HCT116 (cell line): ENCODE data around the gene SCN1B.

Experiments used
- POLR2A ChIP-seq: IDR thresholded peaks from 2 replicates; pipeline ENCODE4 v1.7.0; 2011; ENCODE audit warnings: borderline replicate concordance; ENCODE audit not compliant: insufficient read depth, insufficient read length; ENCODE audit errors: extremely low read depth
- SIN3A ChIP-seq: IDR thresholded peaks from 2 replicates; pipeline ENCODE4 v1.6.1; 2012; ENCODE audit warnings: low read depth
- TF ChIP-seq, protein P1 (sequence below), 3 experiments: fragments of 200-600 bp in 1 of 3; sonication (generic) in 1 of 3; IDR thresholded peaks in 2 of 3; conservative IDR thresholded peaks in 1 of 3; 2 replicates each; pipeline ENCODE4 v1.5.1; 2012 to 2017; ENCODE audit warnings: low read depth in 2 of 3, low read length in 2 of 3, antibody characterized with exemption in 1 of 3, borderline replicate concordance in 1 of 3, control low read depth in 1 of 3, mild to moderate bottlenecking in 1 of 3, mixed read lengths in 1 of 3, mixed run types in 1 of 3, moderate library complexity in 1 of 3; ENCODE audit not compliant: insufficient read depth in 1 of 3

GRCh38 chr19:35062942-35063341, 32.7 kb downstream of the SCN1B start:
- TF ChIP-seq SIN3A (no peak), POLR2A (no peak)
- TF ChIP-seq, protein P1, sequence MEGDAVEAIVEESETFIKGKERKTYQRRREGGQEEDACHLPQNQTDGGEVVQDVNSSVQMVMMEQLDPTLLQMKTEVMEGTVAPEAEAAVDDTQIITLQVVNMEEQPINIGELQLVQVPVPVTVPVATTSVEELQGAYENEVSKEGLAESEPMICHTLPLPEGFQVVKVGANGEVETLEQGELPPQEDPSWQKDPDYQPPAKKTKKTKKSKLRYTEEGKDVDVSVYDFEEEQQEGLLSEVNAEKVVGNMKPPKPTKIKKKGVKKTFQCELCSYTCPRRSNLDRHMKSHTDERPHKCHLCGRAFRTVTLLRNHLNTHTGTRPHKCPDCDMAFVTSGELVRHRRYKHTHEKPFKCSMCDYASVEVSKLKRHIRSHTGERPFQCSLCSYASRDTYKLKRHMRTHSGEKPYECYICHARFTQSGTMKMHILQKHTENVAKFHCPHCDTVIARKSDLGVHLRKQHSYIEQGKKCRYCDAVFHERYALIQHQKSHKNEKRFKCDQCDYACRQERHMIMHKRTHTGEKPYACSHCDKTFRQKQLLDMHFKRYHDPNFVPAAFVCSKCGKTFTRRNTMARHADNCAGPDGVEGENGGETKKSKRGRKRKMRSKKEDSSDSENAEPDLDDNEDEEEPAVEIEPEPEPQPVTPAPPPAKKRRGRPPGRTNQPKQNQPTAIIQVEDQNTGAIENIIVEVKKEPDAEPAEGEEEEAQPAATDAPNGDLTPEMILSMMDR (IDR thresholded peaks at IDR 0.05 in 2 of 3, conservative IDR thresholded peaks at IDR 0.05 in 1 of 3; ENCODE audit: borderline replicate concordance in 1 of 3, insufficient read depth in 1 of 3, low read depth in 2 of 3, low read length in 2 of 3) = no peak
